ENCODE results near the gene FHIT.

The FHIT gene

DNA sequence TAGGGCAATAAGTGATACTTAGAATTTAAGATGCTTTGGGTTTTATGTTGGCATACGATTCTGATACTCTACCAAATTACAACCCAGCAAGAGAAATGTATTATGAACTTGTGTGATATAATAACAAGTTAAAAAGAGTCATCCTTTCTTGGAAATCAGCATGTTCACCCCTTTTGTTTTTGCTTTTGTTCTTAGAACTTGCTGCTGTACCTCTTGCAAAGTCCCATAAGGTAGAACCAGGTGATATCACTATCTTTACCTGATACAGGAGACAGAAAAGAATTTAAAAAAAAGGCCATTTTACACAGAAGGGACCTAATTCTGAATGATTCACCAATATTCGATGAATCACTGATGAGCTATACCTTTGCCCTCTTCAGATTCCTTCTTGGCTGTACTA, 810.4 kb downstream of the FHIT start:
- no peak overlapping the region for H3K27ac ChIP-seq
- TF ChIP-seq, protein P1, sequence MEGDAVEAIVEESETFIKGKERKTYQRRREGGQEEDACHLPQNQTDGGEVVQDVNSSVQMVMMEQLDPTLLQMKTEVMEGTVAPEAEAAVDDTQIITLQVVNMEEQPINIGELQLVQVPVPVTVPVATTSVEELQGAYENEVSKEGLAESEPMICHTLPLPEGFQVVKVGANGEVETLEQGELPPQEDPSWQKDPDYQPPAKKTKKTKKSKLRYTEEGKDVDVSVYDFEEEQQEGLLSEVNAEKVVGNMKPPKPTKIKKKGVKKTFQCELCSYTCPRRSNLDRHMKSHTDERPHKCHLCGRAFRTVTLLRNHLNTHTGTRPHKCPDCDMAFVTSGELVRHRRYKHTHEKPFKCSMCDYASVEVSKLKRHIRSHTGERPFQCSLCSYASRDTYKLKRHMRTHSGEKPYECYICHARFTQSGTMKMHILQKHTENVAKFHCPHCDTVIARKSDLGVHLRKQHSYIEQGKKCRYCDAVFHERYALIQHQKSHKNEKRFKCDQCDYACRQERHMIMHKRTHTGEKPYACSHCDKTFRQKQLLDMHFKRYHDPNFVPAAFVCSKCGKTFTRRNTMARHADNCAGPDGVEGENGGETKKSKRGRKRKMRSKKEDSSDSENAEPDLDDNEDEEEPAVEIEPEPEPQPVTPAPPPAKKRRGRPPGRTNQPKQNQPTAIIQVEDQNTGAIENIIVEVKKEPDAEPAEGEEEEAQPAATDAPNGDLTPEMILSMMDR (conservative IDR thresholded peaks at IDR 0.05; ENCODE audit: low read depth) = no peak
- ChIA-PET POLR2A (ENCODE audit: low non-redundant PET) (no interaction called here), CTCF (no interaction called here)
- DNase-seq (ENCODE audit: low spot score) = no peak

DNA sequence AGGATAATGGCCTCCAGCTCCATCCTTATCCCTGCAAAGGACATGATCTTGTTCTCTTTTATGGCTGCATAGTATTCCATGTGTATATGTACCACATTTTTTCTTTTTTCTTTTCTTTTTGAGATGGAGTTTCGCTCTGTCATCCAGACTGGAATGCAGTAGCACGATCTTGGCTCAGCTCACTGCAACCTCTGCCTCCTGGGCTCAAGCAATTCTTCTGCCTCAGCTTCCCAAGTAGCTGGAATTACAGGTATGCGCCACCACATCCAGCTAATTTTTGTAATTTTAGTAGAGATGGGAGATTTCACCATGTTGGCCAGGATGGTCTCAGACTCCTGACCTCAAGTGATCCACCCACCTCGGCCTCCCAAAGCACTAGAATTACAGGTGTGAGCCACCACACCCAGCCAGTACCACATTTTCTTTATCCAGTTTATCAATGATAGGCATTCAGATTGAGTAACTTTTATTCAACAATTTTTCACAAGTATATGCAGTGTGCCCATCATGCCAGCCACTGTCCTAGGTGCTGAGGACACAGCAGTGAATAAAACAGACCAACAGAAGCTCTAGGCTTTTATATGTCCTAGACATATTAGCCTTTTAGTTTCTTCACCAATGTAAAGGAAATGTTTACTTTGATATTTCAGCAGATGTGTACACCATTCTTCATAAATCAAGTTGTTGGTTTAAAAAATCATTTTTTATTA, 815.2 kb downstream of the FHIT start:
- DNase-seq (ENCODE audit: low spot score) = no peak
- CTCF ChIA-PET = no interaction called here
- no peak overlapping the region for H3K27ac ChIP-seq
- POLR2A ChIA-PET (ENCODE audit: low non-redundant PET) = no interaction called here
- TF ChIP-seq, protein P1 (conservative IDR thresholded peaks at IDR 0.05; ENCODE audit: low read depth) = no peak

DNA sequence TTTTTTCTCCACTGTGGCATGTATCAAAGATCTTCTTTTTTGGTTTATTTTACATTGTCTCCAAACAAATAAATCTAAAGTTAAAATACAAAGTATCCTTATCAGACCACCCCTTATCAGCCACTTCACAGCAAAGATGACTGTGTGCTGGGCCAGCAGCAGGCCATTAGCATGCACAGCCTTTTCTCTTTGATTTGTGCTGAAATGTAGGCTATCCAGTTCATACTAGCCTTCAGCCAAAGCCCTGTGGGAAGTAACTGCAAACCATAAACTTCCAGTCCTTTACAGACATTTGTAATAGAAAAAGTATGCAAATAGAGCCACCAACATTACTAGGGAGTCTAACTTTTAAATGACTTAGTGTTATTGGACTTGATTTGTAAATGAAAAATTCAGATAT, 816.3 kb downstream of the FHIT start:
- TF ChIP-seq, protein P1 (conservative IDR thresholded peaks at IDR 0.05; ENCODE audit: low read depth) = no peak
- DNase-seq (ENCODE audit: low spot score) = no peak
- ChIA-PET POLR2A (ENCODE audit: low non-redundant PET) (no interaction called here), CTCF (no interaction called here)
- no peak overlapping the region for H3K27ac ChIP-seq

DNA sequence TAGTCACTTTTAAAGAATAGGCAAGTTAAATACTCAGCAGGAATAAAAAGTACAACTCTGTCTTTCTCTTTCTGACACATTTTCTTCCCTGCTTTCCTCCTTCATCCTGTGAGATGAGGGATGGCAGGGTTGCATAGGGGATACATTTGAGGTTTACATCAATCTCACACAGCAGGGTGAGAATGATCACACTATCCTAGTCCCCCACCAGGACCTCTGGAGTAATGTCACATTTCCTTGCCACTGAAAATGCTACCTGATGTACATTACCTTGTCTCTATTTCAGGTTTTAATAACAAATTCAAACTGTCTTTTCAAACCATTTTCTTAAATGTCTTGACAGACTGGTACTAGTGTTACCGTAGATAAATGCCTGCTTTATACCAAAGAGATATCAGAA, 816.9 kb downstream of the FHIT start:
- no peak overlapping the region for H3K27ac ChIP-seq
- DNase-seq (ENCODE audit: low spot score) = no peak
- TF ChIP-seq, protein P1 (conservative IDR thresholded peaks at IDR 0.05; ENCODE audit: low read depth) = no peak
- ChIA-PET POLR2A (ENCODE audit: low non-redundant PET) (no interaction called here), CTCF (no interaction called here)

DNA sequence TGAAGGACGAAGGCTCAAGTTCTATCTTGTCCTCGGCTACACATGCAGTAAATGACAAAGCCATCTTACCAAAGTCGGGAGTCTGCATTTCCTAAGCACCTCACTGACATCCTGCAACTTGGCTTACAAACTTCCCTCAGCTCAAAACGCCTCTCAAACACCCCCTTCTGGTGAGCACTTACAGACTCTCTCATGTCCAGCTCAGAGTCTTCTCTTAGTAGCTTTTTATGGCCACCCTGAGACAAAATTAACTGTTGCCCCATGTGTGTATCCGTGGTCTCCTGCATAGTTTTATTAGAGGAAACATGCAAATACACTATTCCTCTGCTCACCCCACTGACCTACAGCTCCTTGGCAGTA, 819.7 kb downstream of the FHIT start:
- DNase-seq (ENCODE audit: low spot score) = no peak
- H3K27ac ChIP-seq = no peak overlapping the region
- TF ChIP-seq, protein P1 (conservative IDR thresholded peaks at IDR 0.05; ENCODE audit: low read depth) = no peak
- CTCF ChIA-PET = no interaction called here
- POLR2A ChIA-PET (ENCODE audit: low non-redundant PET) = no interaction called here

DNA sequence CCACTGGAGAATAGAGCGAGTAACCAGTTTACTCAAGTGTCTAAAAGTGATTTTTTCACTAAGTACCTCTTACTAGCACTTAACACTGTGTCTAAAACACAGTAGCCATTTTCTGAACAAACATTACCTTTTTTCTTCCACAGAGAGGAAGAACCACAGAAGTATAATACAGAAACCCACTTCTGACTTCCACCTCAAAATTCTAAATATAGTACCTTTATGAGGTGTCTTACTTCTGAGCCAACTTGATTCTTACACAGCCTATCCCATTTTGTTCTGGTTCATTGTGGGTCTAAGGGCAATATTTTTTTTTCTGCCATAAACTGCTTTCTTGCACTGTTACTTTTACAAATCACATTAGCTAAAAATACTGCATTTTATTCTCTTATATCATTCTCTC, 821.0 kb downstream of the FHIT start:
- POLR2A ChIA-PET (ENCODE audit: low non-redundant PET) = no interaction called here
- no peak for DNase-seq (ENCODE audit: low spot score)
- no peak overlapping the region for H3K27ac ChIP-seq
- TF ChIP-seq, protein P1 (conservative IDR thresholded peaks at IDR 0.05; ENCODE audit: low read depth) = no peak
- CTCF ChIA-PET = no interaction called here

DNA sequence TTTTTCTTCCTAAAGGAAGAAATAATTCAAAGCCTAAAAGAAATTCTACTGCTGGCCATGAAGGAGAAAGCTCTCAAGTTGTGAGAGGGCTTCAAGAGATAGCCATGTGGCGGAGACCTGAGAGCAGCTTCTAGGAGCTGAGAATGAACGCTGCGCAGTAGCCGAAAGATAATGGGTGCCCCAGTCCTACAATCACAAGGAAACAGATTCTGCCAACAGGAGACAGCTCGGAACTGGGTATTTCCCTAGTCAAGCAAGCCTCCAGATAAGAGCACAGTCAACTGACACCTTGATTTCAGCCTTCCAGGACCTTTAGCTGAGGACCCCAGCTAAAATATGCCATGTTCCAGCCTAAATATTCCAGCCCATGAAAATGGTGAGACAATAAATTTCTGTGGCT, 824.1 kb downstream of the FHIT start:
- no peak for DNase-seq (ENCODE audit: low spot score)
- TF ChIP-seq, protein P1 (conservative IDR thresholded peaks at IDR 0.05; ENCODE audit: low read depth) = no peak
- no peak overlapping the region for H3K27ac ChIP-seq
- POLR2A ChIA-PET (ENCODE audit: low non-redundant PET) = no interaction called here
- CTCF ChIA-PET = no interaction called here
